Activated gamma-delta T cell treated with anti-CD3 and anti-CD28 coated beads, Interleukin-2, amount 50 U/mL, for 16 hours (primary cell): ENCODE results near the gene SLC9A9.
"Not testable (repeated sequence)": the region's sequence is repeated elsewhere in the genome, so short reads cannot be mapped to it uniquely, and the experiment has no call there.

Experiments
- DNase-seq: peaks from one replicate; pipeline ENCODE4 v3.0.0-alpha.2; 2020; ENCODE audit warnings: low read depth

The SLC9A9 gene

GRCh38 chr3:143283432-143284128 is 564.7 kb downstream of the SLC9A9 start:
- no peak for DNase-seq

GRCh38 chr3:143280984-143281383 is 567.3 kb downstream of the SLC9A9 start:
- DNase-seq: no peak

GRCh38 chr3:143279567-143279966 is 568.7 kb downstream of the SLC9A9 start:
- DNase-seq: not testable (repeated sequence)

- DNase-seq: no peak
Measured at GRCh38 chr3:143278721-143279120, 569.5 kb downstream of the SLC9A9 start.

- no peak for DNase-seq
Measured at GRCh38 chr3:143277531-143277930, 570.7 kb downstream of the SLC9A9 start.

- DNase-seq: no peak
Measured at GRCh38 chr3:143276592-143276991, 571.7 kb downstream of the SLC9A9 start.

- no peak for DNase-seq
Measured at GRCh38 chr3:143273975-143274690, 574.1 kb downstream of the SLC9A9 start.

- DNase-seq: no peak
Measured at GRCh38 chr3:143271136-143271535, 577.1 kb downstream of the SLC9A9 start.

- DNase-seq: no peak
Measured at GRCh38 chr3:143269741-143270140, 578.5 kb downstream of the SLC9A9 start.

GRCh38 chr3:143267989-143268388 is 580.3 kb downstream of the SLC9A9 start:
- no peak for DNase-seq

- DNase-seq: no peak
Measured at GRCh38 chr3:143266927-143267326, 581.3 kb downstream of the SLC9A9 start.

- no peak for DNase-seq
Measured at GRCh38 chr3:143266511-143266910, 581.8 kb downstream of the SLC9A9 start.

GRCh38 chr3:143265501-143266070 is 582.7 kb downstream of the SLC9A9 start:
- DNase-seq: no peak

- no peak for DNase-seq
Measured at GRCh38 chr3:143263852-143264513, 584.3 kb downstream of the SLC9A9 start.

- DNase-seq: no peak
Measured at GRCh38 chr3:143261848-143262247, 586.4 kb downstream of the SLC9A9 start.

GRCh38 chr3:143258692-143259091 is 589.6 kb downstream of the SLC9A9 start:
- DNase-seq: no peak

- DNase-seq: no peak
Measured at GRCh38 chr3:143256416-143256815, 591.9 kb downstream of the SLC9A9 start.

GRCh38 chr3:143255739-143256138 is 592.5 kb downstream of the SLC9A9 start:
- DNase-seq: no peak

GRCh38 chr3:143252931-143253330 is 595.3 kb downstream of the SLC9A9 start:
- no peak for DNase-seq

GRCh38 chr3:143249014-143249413 is 599.3 kb downstream of the SLC9A9 start:
- DNase-seq: no peak

- DNase-seq: no peak
Measured at GRCh38 chr3:143247073-143247472, 601.2 kb downstream of the SLC9A9 start.

GRCh38 chr3:143245692-143246091 is 602.6 kb downstream of the SLC9A9 start:
- DNase-seq: no peak
